Cardiac muscle cell (in vitro differentiated cells and primary cell): Measurements from ENCODE around the gene PPP4C. TPM values are rescaled to one million over a fixed set of nuclear protein-coding genes. Genes with fewer than 3 reads are reported as not detected.
A peak's percentile ranks its signal among the peaks of the same experiment; 100 is the strongest.
"Not testable (repeated sequence)": the region's sequence is repeated elsewhere in the genome, so short reads cannot be mapped to it uniquely, and the experiment has no call there.

Experiments
- DNase-seq, 2 donors: peaks; one replicate each; pipeline versions ENCODE4 v3.0.0 to v3.0.0-alpha.2; 2010 to 2017; ENCODE audit warnings: low read depth in 1 of 2, low spot score in 1 of 2
- H3K27ac ChIP-seq: fragments of 200-600 bp; sonication (generic); 2 replicates; pipeline ENCODE4 v1.5.1; 2016
- H3K27me3 ChIP-seq: fragments of 200-600 bp; sonication (generic); 2 replicates; pipeline ENCODE4 v1.6.0; 2016; ENCODE audit warnings: control low read depth
- H3K36me3 ChIP-seq: fragments of 200-600 bp; sonication (generic); 2 replicates; pipeline ENCODE4 v1.5.1; 2016; ENCODE audit warnings: control low read depth
- H3K4me1 ChIP-seq: fragments of 200-600 bp; sonication (generic); 2 replicates; pipeline ENCODE4 v1.8.1; 2017; ENCODE audit warnings: low read depth, mild to moderate bottlenecking, mixed run types
- H3K4me3 ChIP-seq: fragments of 200-600 bp; sonication (generic); 2 replicates; pipeline ENCODE4 v1.5.1; 2016; ENCODE audit warnings: mild to moderate bottlenecking
- H3K9me3 ChIP-seq: fragments of 200-600 bp; sonication (generic); 2 replicates; pipeline ENCODE4 v1.5.1; 2017; ENCODE audit warnings: low read depth, mild to moderate bottlenecking, control low read depth
- CTCF ChIP-seq: IDR thresholded peaks from 2 replicates; pipeline ENCODE4 v1.5.1; 2012; ENCODE audit warnings: low read depth, mild to moderate bottlenecking, low read length
- polyA plus RNA-seq: library from polyadenylated mRNA; unstranded; fragments of >200 nt; fragmentation: Nextera tagmentation; extraction: Ambion mirVana; gene quantifications from 2 replicates; pipeline ENCODE4 v1.2.1, GENCODE V29; 2016
- total RNA-seq: library from RNA; depleted of rRNA; stranded (reverse); fragments of >200 nt; gene quantifications from 2 replicates; pipeline ENCODE4 v1.2.3, GENCODE V29; 2016

PPP4C gene
- total and polyA plus RNA-seq, 2 experiments from 2014 or later = 94.3 to 217 TPM

- Histone ChIP-seq H3K4me1 (no peaks in the 10 kb centered on the region), H3K4me3 (no peak overlapping the region), H3K36me3 (peaks cover 24% of the 10 kb centered on the region), H3K9me3 (no peaks in the 10 kb centered on the region), H3K27ac (peak overlapping the region; percentile 4), H3K27me3 (no peaks in the 10 kb centered on the region)
- no peak for DNase-seq
- no peak for TF ChIP-seq CTCF
These were observed 38.6 kb downstream of the PPP4C start for GRCh38 chr16:30114411-30114810.

GRCh38 chr16:30114833-30115232 lies 39.0 kb downstream of the PPP4C start:
- not testable (repeated sequence) for H3K4me1 ChIP-seq, DNase-seq, H3K4me3 ChIP-seq, H3K27ac ChIP-seq, H3K9me3 ChIP-seq, H3K27me3 ChIP-seq
- peaks cover 28% of the 10 kb centered on the region for H3K36me3 ChIP-seq

GRCh38 chr16:30115238-30115637 lies 39.4 kb downstream of the PPP4C start:
- Histone ChIP-seq H3K27ac (no peak overlapping the region), H3K27me3 (no peaks in the 10 kb centered on the region), H3K4me3 (no peak overlapping the region), H3K36me3 (peaks cover 29% of the 10 kb centered on the region), H3K9me3 (no peaks in the 10 kb centered on the region), H3K4me1 (no peaks in the 10 kb centered on the region)
- DNase-seq = no peak
- TF ChIP-seq CTCF = no peak

GRCh38 chr16:30116291-30117207 lies 40.8 kb downstream of the PPP4C start:
- no peak for DNase-seq
- H3K9me3 ChIP-seq = no peaks in the 10 kb centered on the region
- H3K27me3 ChIP-seq = no peaks in the 10 kb centered on the region
- H3K36me3 ChIP-seq = peaks cover 29% of the 10 kb centered on the region
- no peak for TF ChIP-seq CTCF
- no peak overlapping the region for H3K4me3 ChIP-seq
- no peak overlapping the region for H3K27ac ChIP-seq
- H3K4me1 ChIP-seq = no peaks in the 10 kb centered on the region

GRCh38 chr16:30117768-30118167 lies 42.0 kb downstream of the PPP4C start:
- no peak for DNase-seq
- H3K4me1 ChIP-seq = no peaks in the 10 kb centered on the region
- no peaks in the 10 kb centered on the region for H3K9me3 ChIP-seq
- no peak for TF ChIP-seq CTCF
- peaks cover 29% of the 10 kb centered on the region for H3K36me3 ChIP-seq
- H3K27me3 ChIP-seq = no peaks in the 10 kb centered on the region
- no peak overlapping the region for H3K4me3 ChIP-seq
- H3K27ac ChIP-seq = no peak overlapping the region

GRCh38 chr16:30119428-30119827 lies 43.6 kb downstream of the PPP4C start:
- peaks cover 29% of the 10 kb centered on the region for H3K36me3 ChIP-seq
- H3K27me3 ChIP-seq = no peaks in the 10 kb centered on the region
- no peak for TF ChIP-seq CTCF
- H3K4me1 ChIP-seq = no peaks in the 10 kb centered on the region
- no peak overlapping the region for H3K27ac ChIP-seq
- H3K4me3 ChIP-seq = no peak overlapping the region
- DNase-seq = peak in 1 of 2 donors; percentile 4
- H3K9me3 ChIP-seq = no peaks in the 10 kb centered on the region
